GM18870 (cell line): ENCODE measurements around the gene KIAA0232.

Source experiments
- ATAC-seq: cut with Tn5 transposase; IDR thresholded peaks from one replicate; pipeline ENCODE4 v1.9.1; 2021; ENCODE audit warnings: moderate library complexity; ENCODE audit not compliant: unreplicated experiment

The KIAA0232 gene, protein sequence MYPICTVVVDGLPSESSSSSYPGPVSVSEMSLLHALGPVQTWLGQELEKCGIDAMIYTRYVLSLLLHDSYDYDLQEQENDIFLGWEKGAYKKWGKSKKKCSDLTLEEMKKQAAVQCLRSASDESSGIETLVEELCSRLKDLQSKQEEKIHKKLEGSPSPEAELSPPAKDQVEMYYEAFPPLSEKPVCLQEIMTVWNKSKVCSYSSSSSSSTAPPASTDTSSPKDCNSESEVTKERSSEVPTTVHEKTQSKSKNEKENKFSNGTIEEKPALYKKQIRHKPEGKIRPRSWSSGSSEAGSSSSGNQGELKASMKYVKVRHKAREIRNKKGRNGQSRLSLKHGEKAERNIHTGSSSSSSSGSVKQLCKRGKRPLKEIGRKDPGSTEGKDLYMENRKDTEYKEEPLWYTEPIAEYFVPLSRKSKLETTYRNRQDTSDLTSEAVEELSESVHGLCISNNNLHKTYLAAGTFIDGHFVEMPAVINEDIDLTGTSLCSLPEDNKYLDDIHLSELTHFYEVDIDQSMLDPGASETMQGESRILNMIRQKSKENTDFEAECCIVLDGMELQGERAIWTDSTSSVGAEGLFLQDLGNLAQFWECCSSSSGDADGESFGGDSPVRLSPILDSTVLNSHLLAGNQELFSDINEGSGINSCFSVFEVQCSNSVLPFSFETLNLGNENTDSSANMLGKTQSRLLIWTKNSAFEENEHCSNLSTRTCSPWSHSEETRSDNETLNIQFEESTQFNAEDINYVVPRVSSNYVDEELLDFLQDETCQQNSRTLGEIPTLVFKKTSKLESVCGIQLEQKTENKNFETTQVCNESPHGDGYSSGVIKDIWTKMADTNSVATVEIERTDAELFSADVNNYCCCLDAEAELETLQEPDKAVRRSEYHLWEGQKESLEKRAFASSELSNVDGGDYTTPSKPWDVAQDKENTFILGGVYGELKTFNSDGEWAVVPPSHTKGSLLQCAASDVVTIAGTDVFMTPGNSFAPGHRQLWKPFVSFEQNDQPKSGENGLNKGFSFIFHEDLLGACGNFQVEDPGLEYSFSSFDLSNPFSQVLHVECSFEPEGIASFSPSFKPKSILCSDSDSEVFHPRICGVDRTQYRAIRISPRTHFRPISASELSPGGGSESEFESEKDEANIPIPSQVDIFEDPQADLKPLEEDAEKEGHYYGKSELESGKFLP (N-terminal part only)

DNA sequence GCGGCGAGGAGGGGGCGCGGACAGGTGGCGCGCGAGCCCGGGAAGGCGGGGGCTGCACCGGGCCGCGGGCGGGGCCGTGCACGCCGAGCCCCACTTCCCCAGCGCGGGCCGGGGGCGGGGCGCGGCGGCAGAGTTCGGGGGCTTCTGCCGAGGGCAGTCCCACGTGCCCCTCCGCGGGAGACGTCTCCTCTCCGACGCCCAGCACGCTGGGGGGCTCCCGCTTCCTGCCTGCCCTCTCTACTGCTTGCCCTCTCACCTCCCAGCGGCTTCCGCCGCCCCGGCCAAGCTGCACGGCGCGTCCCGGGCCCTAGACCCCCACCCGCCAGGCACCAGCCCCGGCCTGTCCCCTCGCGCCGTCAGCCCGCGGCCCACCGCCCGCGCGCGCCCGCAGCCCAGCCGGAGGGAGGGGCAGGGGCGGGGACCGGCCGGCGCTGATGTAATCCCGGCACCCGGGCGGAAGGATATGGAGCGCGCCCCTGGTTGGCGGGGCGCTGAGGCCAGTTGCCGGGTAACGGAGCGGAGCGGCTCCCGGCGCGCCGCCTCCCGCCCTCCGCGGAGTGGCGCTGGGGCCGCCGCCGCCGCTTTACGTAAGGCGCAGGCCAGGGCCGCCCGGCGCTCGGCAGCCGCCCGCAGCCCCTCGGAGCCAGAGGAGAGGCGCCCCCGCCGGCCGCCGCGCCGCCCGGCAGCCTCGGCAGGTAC lies at the start of gene KIAA0232:
TSS of gene KIAA0232 (plus strand) at position 581 of the 699 bp plus-strand sequence. CDS start 41,727 bp downstream, outside the sequence.
- ATAC-seq = peak; percentile 42

DNA sequence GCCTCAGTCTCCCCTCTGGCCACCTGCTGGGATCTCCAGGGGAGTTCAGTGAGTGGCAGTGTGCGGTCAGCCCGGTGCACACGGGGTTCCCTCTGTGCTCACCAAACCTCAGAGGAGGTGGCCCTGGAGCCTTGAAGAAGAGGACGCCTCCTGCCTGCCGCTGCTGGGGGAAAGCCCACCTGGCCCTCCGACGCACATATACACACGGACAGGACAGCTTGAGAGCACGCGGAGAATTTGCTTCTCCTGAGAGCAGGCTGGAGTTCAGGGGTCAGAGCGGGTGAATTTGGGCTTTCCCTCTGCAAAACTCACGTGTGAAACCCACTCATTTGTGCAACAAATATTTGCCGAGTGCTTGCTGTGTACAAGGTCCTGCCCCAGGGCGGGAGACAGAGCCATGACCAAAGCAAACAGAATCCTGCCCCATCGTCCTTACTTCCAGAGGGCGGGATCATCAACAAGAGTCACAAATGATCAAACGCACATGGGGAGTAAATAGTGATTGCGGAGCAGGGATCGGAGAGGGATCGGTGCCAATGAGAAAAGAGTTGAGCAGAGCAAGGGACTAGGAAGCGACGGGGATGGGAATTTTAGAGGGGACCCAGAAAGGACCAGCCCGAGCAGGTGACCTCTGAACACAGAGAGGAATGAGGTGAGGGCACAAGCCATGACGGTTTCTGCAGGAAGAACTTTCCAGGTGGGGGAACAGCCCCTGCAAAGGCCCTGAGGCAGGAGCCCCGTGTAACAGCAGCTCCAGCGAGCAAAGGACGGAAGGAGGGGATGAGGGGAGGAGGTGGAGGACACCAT lies 49.0 kb upstream of the KIAA0232 start:
- ATAC-seq = no peak

DNA sequence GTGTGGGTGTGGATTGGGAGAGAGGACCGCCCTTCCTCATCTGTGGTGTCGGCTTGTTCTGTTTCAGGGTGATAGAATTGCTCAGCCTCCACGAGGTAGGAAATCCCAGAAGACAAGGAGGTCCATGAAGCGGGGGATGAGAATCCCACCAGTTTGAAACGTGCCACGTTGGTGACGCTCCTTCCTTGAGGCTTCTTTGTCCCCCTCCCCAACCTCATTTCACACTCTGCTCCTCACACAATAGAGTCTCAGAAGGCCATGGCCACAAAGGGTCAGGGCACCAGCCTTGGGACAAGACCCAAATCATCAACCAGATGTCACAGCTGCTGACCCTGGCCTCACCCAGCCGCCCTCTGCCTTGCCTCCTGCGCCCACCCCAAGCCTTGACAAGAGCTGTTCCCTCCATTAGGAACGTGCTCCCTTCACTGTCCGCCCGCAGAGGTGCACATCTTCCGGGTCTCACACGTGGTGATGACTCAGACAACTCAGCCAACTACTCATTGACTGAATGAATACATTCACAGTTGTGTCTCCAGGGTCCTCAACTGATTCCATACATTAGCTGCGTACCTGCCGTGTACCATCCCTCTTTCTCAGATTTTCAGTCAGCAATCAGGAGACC lies 48.3 kb upstream of the KIAA0232 start:
- no peak for ATAC-seq

DNA sequence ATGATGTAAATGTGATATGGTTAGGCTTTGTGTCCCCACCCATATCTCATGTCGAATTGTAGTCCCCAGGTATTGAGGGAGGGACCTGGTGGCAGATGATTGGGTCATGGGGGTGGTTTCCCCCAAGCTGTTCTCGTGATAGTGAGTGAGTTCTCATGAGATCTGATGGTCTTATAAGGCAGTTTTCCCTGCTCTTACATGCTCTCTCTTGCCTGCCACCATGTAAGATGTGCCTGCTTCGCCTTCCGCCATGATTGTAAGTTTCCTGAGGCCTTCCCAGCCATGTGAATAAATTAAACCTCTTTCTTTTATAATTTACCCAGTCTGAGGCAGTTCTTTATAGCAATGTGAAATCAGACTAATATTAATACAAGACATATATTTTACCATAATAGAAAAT lies 42.6 kb upstream of the KIAA0232 start:
- ATAC-seq = no peak

DNA sequence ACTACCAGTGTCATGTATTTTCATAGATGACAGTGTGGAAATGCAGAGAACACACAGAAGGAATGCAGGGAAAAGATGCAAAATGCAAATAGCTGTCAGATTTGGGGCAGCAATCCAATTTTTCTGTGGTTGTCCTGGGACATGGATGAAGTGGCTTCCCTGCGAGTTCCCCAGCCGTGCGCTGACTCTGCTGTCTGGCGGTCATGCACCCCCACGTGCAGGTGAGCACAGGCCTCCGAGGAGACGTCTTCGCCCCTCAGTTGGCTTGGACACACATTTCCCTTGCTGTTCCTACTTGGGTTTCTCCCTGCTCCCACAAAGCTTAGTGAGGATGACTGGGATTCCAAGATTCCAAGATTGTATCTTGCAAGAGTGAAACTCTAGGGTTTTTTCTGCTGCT lies 42.2 kb upstream of the KIAA0232 start:
- ATAC-seq = no peak

DNA sequence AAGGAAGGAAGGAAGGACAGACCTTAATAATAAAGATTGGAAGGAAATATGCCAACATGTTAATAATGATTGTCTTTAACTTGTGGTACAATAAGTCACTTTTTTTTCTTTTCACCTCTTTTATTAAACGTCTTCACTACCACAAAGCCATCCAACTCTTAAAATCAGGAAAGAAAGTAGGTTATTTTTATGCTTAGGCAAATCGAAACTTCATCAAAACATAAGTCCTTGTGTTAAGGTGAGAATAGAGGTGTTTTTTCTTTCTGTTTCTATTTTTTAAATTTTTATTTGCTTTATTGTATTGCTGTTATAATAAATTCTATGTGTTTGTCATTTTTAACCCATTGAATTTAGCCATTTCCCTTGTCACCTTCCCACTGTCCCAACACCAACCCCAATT lies 40.0 kb upstream of the KIAA0232 start:
- no peak for ATAC-seq

DNA sequence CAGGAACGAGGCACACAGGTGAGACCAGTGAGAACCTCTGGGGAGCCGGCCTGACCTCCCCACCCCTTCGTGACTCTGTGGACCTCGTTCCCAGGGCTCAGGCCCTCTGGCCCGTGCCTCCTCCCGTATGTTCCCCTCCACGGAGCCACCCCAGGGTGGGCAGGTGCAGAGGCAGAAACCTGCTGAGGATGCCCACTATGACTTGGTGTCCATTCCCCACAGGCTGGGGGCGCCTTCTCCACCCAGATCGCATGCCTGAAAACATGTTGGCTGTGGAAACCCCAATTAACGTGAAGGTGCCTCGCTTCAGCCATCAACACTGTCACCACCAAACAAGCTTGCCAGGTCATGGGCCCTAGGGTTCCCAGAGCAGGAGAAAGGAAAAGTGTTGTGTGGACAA lies 39.5 kb upstream of the KIAA0232 start:
- ATAC-seq = no peak

DNA sequence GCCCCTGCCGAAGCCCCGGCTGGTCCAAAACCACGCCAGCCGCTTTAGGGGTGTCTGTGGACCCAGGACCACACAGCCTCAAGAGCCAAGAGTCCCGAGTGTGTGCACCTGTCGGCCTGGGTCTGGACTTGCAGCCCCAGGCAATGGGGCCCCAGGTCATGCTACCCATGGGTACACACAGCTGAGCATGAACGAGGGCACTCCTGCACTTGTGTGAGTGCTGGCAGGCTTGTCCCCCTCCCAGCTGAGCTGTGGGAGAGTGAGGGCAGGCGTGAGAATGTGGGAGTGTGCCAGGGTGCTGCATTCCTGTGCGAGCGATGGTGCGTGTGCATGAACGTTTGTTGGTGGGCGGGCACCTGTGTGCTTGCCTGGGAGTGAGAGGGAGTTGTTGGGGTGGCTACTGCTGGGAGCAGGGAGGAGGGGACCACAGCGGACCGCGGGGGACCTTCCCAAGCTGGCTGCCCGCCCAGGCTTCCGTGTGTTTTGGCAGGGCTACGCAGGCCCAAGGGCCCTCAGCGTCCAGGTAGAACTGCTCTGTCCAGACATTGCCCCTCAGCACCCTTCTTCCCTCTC lies 35.7 kb upstream of the KIAA0232 start:
- no peak for ATAC-seq

DNA sequence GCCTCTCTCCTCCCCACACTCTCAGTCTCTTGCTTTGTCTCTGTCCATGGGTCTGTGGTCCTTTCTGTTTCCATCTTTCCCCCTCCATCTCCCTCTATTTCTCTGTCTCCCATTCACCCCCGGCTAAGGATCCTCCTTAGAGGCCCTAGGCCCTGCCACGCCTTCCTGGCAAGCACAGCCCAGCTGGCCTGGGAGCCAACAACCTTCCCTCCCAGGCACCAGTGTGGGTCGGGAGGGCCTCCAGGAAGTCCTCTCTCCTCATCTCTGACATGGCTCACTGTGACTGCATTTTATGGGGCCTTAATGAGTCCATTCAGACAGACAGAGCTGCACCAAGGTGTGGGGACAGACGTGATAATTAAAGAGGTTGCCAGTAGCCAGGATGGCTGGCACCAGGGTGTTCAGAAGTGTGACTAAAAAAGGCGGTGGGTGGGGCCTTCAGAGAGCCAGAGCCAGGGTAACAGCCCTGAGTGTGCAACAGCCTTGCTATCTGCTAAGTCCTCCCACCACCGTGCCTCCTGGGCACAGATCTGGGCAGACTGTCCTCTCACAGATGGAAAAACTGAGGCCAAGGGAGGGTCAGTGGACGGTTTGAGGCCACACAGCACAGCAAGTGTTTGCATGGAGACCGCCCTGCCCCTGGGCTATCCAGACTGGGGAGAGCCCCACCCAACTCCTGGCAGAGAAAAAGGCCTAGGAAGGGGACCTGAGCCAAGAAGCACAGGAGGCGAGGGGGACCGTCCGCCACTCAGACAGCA lies 35.1 kb upstream of the KIAA0232 start:
- ATAC-seq = no peak

DNA sequence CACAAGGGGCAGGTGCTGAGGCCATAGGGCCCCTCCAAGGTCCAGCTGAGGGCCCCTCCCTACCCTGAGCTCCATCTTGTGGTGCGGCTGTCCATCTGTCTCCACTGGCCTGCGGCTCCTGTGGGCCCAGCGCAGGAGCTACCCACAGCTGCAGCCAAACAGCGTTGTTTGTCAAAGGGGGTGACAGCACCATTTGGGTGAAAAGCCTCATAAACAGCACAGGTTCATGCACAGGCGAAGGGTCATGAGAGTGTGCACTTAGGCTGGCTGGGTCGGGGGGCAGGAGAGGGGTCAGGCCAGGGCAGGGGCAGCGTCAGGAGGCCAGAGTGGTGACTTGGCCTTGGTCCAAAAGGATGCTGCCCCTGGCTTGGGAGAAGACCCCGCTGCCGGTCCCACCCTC lies 34.2 kb upstream of the KIAA0232 start:
- no peak for ATAC-seq

DNA sequence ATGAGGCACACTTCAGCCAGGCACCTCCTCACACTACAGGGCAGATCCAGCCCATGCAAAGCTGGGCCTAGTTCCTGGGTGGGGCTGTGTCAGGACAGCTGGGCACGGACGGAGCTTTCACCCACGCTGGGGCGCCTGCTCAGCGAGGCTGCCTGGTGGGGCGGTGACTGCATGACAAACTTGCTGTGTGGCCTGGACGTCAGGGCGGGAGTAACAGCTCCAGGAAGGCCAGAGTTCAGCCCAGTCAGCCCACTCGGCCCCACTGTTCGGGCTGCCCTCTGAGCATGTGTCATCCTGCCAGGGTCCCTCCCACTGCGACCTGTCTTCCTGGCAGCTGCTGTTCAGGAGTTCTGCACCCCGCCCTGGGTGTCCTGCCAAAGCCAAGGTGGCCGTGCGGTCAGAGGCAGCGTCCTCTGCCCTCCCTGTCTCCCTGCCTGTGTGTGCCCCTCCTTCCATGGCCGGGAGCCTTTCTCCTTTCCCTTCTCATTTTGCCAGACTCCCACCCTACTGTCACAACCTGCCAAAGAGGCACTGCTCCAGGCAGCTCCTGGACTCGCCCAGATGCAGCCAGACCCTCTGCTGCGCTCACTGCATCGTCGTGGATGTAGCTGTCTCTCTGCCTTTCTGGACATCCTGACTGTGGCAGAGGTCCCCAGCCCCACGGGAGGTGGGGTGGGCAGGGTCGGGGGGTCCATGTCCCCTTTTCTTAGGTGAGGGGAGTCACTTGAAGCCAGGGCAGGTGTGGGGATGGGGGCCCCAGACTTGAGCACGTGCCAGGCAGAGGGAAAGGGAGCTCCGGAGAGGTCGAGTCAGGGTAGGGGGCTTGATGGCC lies 33.0 kb upstream of the KIAA0232 start:
- no peak for ATAC-seq

DNA sequence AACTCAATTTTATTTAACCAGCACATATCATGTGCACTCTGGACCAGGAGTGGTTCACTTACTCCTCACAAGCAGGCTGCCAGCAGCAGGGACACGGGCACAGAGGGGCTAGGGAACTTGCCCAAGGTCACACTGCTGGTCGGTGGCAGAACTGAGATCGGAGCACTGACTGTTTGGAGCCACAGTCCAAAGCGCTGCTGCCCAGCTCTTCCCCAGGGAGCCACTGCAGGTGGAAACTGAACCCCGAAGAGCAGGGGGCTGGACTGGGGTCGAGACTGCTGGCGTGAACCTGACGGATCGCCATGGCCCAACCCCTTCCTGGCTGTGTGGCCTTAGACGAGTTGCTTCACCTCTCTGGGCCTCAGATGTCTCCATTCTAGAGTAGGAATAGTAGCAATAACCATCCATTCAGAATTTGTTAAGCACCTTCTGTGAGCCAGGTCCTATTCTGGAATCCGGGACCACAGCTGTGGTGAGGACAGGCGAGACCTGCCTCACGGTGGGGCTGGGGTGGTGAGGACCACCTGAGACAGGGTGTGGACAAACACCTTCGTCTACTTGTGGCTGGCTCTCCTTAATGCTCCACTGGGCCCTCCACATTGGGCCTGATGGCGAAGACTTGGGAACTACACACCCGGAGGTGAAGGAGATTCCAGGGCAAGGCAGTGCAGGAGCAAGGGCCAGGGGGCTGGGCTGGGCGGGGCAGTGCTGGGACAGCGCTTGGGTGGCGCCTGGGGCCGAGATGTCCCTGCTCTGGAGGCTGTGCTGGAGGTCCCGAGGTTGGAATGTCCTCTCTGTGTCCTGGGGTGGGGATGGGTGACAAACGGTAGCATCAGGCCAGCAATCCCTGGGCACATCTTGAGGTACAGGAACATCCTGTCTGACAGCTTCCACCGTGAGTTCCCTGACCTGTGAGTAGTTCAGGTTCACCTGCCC lies 32.0 kb upstream of the KIAA0232 start:
- no peak for ATAC-seq

DNA sequence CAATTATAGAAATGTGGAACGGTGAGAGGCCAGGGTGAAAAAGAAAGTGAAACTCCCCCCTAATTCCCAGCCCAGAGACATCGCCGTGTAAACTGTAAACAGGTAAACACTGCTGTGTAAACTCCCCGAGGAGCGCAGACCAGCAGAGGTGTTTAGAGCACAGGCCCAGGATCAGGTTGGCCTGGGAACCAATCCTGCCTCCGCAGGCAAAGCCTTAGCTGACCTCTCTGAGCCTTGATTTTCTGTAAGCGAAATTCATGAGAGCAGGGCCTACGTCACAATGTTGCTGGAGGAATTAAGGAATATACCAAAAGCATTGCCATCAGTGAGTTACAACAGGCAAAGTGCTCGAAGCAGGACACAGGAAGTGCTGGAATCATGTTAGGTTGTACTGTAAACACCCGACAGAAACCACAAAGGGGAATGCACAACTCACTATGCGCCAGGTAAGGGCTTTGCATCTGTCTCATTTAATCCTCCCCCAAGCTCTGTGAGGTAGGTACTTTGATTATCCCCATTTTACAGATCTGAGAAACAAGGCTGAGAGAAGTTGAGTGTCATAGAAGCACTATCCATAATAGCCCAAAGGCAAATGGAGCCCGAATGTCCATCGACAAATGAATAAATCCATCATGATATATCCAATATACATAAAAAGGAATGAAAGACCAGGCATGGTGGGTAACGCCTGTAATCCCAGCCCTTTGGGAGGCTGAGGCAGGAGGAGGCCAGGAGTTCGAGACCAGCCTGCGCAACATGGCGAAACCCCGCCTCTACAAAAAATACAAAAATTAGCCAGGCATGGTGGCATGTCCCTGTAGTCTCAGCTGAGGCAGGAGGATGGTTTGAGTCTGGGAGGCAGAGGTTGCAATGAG lies 30.7 kb upstream of the KIAA0232 start:
- no peak for ATAC-seq

DNA sequence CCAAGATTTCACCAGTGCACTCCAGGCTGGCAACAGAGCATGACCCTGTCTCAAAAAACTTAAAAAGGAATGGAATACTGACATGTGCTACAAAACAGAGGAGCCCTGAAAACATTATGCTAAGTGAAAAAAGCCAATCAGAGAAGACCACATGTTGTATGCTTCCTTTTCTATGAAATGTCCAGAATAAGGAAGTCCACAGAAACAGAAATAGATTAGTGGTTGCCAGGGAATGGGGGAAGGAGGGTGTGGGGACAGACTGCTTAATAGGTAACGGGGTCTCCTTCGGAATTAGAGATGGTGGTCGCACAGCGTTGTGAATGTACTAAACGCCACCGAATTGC lies 30.1 kb upstream of the KIAA0232 start:
- ATAC-seq = no peak

DNA sequence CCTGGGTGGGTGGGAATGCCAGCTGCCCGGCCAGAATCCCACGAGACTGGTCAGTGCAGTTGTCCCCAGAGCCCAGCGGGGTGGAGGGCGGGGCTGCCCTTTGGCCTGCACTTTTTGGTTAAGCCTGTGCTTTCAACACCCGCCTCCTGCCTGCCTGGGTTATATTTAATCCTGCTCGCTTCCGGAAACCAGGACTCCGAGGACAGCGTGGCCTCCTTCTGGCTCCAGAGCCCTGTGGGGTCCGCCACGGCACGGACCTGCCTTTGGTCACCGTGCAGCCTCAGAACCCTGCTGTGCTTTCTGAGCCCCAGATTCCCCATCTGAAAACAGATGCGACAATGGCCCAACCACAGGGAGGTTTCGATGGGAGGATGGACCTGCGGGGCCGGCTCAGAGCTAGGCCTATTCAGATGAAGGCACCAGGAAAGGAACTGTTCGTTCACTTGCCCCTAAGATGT lies 29.4 kb upstream of the KIAA0232 start:
- ATAC-seq = no peak

DNA sequence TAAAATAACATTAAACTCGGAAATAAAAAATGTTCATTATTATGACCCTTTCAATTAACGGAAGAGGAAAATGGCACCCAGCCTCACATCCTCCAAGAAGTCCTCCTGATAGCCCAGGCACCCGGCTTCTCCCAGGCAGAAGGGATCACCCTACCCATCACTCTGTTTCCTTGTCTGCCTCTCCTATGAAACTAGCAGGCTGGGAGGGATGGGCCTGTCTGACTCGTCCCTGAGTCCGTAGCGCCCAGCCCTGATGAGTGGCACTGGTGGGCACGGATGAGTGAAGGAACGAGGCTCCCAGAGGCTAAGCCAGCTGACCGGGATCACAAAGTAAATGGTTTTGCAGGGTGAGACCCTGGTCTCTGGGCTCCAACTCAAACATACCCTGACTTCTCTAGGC lies 28.6 kb upstream of the KIAA0232 start:
- ATAC-seq = no peak
